Skin epidermis (tissue), 12 donors: Measurements from ENCODE around the gene TUBG2.
"Not testable (repeated sequence)": the region's sequence is repeated elsewhere in the genome, so short reads cannot be mapped to it uniquely, and the experiment has no call there.

Source experiments
- H3K27ac ChIP-seq, 21 experiments: fragments of 200-600 bp; sonication (generic) in 11 of 21; one replicate each; pipeline ENCODE4 v1.5.0; 2020; ENCODE audit warnings: mild to moderate bottlenecking in 3 of 21, inconsistent platforms in 2 of 21, moderate library complexity in 2 of 21
- H3K4me3 ChIP-seq, 7 experiments: fragments of 200-600 bp; sonication (generic) in 2 of 7; one replicate each; pipeline ENCODE4 v1.5.0; 2020; ENCODE audit warnings: inconsistent platforms in 2 of 7, mild to moderate bottlenecking in 2 of 7, moderate library complexity in 1 of 7

TUBG2 gene

DNA sequence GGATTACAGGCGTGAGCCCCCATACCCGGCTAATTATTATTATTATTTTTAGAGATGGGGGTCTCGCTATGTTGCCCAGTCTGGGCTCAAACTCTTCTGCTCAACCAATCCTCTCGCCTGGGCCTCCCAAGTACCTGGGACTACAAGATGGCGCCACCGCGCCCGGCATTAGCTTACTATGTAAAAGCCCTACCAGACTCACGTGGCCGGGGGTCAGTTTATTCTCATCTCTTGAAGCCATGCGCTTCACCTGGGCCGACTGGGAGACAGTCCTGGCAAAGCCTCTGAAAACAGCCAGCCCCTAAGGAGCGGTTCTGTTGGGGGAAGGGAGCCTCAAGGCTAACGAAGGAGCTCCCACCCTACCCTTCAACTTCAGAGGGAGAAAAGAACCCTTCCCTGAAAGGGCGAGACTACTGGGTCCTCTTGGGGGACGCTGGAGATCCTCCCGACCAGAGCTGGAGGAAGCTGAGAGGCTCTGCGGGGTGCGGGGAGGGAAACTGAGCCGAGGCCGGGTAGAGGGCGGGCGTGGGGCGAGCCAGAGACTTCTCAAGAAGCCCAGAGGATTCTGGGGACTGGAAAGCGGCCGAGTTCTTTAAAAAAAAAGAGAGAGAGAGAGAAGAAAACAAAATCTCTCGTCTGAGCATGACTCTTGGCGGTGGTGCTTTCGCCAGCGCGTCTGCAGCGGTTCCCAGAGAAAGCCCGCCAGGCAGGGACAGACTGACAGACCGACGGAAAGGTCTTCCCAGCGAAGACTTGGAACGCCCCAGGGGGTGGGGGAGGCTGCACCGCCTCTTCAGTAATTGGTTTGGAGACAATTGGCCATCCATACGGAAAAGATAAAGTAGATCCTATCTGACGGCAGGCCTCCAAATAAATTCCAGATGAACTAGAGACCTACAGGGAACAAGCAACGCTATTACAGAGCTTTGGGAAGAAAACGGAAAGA, 5.6 kb upstream of the TUBG2 start:
- peak overlapping the region in 6 of 7 experiments; percentile 4 to 34 (median 20) for H3K4me3 ChIP-seq
- H3K27ac ChIP-seq, result peak overlapping the region in 20 of 21 experiments; percentile 38 to 88 (median 75)

DNA sequence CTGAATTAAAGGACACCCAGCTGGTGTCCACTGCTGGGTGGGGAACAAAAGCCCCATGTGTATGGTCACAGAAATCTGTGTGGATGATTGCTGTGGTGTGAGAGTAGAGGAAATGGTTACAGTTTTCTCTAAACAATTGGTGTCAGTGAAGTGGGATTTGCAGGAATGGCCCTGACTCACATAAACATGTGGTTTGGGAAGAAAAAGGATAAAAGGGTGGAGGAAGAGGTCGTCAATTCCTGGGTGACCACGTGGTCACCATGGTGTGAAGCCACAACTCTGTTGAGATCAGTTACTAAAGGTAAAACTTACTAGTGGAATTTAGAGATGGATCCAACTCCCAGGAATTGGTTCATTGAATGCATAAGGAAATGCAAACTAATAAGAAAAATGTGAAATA, 3.6 kb upstream of the TUBG2 start:
- H3K27ac ChIP-seq, result peak overlapping the region in 1 of 21 experiments; percentile 49
- no peak overlapping the region for H3K4me3 ChIP-seq

DNA sequence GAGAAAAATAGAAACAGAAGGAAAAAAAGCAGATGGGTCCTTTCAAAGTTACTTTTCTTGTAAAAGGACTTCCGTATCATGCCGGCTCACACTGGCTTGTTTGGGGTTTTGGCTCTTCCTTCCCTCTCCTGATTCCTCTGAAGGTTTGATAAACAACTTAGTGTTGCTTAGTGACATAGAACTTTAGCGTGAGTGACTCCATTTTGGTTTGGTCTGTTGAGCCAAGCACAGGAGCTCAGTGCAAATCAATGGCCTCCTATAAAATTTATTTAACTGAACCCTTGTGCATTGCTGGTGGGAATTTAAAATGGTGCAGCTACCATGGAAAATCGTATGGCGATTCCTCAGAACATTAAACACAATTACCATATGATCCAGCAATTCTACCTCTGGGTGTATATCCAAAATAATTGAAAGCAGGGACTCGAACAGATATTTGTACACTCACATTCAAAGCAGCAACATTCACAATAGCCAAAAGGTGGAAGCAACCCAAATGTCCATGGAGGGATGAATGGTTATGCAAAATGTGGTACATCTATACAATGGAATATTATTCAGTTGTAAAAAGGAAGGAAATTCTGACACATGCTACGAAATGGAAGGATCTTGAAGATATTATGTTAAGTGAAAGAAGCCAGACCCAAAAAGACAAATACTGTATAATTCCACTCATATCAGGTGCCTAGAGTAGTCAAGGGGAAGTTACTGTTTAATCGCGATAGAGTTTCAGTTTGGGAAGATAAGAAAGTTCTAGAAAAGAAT, 1.1 kb upstream of the TUBG2 start:
- no peak overlapping the region for H3K4me3 ChIP-seq
- peak overlapping the region in 1 of 21 experiments; percentile 81 for H3K27ac ChIP-seq

DNA sequence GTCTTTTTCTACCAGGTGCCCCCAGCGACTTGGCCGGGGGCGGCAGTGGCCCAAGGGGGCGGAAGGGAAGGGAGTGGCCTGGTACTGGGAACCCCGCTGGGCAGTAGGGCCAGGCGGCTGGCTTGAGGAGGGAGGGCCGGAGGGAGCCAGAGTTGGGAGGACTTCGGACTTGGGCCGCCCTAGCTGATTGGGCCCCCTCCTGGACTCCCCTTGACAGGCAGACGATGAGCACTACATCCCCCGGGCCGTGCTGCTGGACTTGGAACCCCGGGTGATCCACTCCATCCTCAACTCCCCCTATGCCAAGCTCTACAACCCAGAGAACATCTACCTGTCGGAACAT, 819 bp downstream of the TUBG2 start:
- H3K27ac ChIP-seq, result peak overlapping the region in 13 of 21 experiments; percentile 12 to 84 (median 76)
- peak overlapping the region; percentile 44 to 76 (median 57) for H3K4me3 ChIP-seq

DNA sequence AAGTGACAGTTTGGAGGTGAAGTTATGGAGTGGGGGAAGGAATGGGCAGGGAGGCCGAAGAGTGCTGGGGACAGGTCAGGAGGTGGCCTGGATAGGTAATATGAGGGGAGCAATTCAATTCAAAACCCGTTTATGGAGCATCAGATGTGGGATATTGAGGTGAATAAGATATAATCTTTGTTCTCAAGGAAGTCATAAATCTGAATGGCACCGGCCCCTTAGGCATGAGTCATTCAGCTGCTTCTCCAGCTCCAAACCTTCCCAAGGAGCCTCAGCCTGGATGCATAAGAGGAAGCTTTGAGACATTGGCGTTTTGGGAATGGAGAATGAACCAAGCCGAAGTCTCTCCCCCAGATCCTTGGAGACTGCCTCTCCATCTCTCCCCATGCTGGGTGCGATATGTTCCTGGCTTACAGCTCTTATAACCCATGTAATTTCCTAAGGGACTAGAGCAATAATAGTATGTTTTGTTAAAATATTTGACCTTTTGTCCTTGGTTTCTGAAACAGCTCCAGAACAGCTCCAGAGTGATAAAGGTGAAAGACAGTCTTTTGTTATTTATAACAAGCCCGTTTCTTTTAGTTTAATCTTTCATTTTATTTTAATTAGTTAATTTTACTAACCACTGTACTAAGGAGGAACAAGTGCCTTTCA, 1.7 kb downstream of the TUBG2 start:
- Histone ChIP-seq H3K27ac (peak overlapping the region in 3 of 21 experiments; percentile 11 to 39 (median 22)), H3K4me3 (no peak overlapping the region)

DNA sequence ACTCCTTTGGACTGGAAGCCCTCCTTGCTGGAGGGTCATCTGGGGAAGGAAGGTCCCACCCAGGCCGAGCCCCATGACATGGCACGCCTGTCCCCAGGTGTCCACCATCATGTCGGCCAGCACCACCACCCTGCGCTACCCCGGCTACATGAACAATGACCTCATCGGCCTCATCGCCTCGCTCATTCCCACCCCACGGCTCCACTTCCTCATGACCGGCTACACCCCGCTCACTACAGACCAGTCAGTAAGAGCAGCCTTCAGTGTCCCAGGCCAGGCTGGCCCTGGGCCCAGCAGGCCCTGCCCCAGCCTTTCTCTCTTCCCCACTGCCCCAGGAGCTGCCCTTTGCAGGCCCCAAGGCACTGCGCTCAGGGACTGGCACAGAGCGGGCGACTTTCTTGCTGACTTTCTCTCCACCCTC, 6.5 kb downstream of the TUBG2 start:
- Histone ChIP-seq H3K4me3 (no peak overlapping the region), H3K27ac (no peak overlapping the region)

DNA sequence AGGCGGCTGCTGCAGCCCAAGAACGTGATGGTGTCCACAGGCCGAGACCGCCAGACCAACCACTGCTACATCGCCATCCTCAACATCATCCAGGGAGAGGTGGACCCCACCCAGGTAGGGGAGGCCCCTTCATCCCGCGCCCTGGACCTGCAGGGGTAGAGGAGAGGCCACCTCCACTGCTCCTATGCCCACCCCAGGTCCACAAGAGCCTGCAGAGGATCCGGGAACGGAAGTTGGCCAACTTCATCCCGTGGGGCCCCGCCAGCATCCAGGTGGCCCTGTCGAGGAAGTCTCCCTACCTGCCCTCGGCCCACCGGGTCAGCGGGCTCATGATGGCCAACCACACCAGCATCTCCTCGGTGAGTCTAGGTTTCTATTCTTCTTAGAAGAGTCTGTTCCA, 7.0 kb downstream of the TUBG2 start:
- H3K27ac ChIP-seq, result peak overlapping the region in 1 of 21 experiments; percentile 1
- H3K4me3 ChIP-seq, result not testable (repeated sequence)

DNA sequence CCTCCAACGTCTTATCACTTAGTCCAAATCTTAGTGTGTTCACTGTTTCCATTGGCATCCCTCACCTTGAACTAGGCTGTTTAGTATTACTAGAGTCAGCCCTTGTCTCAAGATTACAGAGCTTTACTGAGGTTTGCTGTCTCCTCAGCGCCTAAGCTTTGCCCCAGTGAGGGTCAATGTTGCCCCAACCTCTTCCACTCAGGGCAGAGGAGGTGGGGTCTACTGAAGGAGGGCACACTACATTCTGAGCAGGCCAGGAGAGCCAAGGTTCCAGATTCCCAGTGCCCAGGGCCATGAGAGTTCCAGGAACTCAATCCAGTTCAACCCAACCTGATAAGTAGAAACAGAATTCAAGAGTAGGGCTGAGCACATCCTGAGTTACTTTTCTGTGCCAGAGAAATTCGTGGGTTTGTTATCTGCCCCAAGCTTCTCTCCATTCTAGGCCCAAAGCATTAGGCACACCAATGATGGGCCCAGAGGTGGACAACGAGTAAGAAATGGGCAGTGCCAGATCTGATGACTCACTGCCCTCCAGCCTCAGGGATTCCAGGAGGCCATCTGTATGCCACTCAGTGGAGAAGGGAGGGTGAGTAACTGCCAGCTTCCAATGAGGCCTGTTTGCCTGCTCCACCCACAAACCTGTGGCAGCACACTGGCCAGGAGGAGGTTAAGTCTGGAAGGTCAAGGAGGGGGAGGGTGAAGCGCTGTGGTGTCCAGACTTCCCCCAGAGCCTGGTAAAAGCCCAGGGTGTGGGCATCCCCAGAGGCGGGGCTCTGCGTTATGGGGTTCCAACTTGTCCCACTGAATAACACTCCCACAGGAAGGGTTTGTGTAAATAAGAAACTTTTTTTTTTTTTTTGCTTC, 8.2 kb downstream of the TUBG2 start:
- no peak overlapping the region for H3K4me3 ChIP-seq
- peak overlapping the region in 12 of 21 experiments; percentile 1 to 69 (median 48) for H3K27ac ChIP-seq

DNA sequence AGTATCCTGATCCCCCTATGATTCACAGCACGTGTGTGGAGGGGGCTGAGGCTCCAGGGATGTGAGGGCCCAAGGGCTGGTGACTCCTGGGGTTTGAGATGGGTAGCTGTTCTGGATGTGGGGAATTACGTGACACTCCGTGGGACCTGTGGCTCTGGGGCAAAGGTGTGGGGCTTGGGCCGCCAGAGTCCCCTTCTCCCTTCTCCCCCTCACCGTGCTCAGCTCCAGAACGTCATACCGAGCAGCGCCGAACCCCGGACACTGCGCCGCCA, 10.6 kb downstream of the TUBG2 start:
- Histone ChIP-seq H3K4me3 (peak overlapping the region in 1 of 7 experiments; percentile 13), H3K27ac (peak overlapping the region in 1 of 21 experiments; percentile 43)

DNA sequence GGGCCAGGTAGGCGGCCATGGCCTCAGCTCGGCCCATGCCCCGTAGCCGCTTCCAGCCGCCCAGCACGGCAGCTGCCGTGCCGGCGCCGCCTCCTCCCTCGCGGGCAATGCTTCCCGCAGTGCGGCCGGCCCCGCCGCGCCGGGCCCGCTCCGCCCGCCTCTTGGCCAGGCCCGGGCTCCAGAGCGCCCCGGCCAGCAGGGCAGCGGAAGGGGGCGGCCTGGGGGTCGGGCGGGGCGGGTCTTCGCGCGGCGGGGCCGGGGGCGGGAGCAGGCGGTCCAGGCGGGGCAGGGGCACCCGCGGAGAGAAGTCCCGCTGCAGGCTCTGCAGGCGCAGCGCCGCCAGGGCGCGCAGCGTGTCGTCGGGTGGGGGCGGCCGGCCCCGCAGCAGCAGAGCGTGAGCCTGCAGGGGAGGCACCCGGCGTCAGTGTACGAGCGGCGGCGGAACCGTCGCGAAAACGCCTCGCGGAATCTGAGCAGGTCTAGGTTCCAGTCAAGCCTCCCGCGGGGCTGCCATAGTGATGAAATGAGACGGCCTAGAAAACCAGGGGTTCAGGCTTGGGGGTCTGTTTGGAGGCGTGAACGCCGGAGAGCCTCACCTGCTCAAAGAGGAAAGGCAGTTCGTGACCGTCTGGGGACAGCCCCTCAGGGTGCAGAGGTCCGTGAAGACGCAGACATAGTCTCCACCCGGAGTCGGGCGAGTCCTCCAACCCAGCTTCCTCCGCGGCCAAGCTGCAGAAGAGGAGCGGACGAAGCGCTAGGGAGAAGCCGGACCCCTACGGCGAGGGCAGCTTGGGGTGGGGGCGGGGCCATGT, 11.1 kb downstream of the TUBG2 start:
- H3K4me3 ChIP-seq, result peak overlapping the region in 1 of 7 experiments; percentile 13
- peak overlapping the region in 1 of 21 experiments; percentile 43 for H3K27ac ChIP-seq

DNA sequence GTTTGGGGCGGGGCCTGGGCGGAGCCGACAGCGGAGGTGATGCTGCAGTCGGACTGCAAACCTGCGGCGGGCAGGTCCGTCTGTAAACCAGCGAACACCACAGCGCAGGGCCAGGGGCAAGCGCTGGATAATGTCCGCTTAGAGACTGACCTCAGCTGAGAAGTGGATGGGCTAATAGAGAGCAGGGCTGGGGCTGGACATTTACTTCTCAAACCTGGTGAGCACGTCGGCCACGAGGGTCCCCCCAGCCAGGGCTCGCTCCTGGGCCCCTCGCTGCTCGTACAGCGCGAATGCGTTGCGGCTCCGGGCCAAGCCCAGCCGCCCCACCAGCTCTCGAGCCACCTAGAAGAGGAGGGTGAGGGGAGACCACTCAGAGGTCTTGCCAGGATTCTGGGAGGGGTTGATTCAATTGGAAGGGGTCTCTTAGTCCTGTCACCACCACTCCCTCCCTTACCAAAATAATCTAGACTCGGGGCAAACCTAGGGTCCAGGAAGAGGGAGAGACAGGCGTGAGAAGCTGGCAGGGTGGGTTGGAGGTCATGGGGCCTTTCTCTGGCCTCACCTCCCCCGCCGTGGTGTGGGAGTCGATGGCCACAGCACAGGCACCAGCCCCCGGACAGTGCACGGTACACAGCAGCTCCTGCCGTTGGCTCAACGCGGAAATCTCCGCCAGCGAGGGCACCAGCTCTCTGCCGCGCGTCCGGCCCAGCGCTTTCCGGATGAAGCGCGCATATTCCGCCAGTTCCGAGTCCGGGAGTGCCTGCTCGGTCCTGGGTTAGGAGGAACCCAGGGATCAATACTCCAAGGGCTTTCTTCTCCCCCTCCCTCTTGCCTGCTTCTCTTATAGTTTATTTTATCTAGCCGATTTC, 11.9 kb downstream of the TUBG2 start:
- H3K27ac ChIP-seq, result peak overlapping the region in 2 of 21 experiments; percentile 19 to 30
- H3K4me3 ChIP-seq, result no peak overlapping the region

DNA sequence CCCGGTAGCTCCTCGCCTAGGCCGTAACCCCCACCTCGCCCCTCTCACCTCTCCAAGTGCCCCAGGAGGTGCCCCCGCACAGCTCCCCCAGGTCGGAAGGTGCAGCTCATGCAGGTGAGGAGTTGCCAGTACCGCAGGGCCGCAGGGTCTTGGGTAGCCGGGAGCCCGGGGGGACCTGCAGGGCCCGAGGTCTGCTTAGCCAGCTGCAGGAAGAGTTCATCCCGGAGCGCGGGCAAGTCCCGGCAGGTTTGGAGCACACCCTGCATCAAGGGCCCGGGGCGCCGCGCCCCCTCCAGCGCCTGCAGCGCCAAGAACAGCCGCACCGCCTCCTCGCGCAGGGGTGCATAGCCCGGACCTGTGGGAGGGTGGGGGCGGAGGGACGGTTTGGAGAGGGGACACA, 13.0 kb downstream of the TUBG2 start:
- peak overlapping the region in 5 of 21 experiments; percentile 6 to 44 (median 30) for H3K27ac ChIP-seq

DNA sequence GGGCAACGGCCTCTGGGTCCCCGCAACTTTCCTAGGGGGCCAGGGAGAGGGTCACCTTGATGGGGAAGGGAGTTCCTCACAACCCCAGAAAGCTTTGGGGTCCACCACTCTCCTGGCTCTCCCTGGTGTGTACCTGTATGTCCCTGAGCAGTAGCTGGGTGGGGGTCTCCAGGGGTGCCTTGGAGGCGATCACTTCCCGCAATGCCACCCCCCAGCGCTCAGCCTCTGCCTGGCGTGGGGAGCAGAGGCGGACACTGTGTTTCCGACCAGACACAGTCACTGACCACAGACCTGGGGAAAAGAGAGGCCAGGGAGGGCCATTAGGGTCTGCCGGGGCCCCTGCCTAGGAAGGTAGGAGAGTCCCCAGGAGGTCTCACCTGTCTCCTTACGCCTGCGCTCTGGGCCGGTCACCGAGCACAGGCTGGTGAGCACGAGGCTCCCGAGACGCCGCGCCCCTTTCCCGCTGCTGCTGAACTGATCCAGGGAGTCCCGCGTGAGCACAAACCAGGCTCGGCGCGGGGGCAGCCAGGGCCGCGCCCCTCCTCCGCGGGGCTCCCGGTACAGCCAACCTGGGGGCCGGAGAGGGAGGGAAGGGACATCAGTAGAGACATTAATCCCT, 14.3 kb downstream of the TUBG2 start:
- H3K27ac ChIP-seq, result peak overlapping the region in 14 of 21 experiments; percentile 24 to 98 (median 84)
- peak overlapping the region in 6 of 7 experiments; percentile 14 to 94 (median 74) for H3K4me3 ChIP-seq

More for the DNA sequence above, 13.0 kb downstream of the TUBG2 start:
- H3K4me3 ChIP-seq, result peak overlapping the region in 1 of 7 experiments; percentile 0

DNA sequence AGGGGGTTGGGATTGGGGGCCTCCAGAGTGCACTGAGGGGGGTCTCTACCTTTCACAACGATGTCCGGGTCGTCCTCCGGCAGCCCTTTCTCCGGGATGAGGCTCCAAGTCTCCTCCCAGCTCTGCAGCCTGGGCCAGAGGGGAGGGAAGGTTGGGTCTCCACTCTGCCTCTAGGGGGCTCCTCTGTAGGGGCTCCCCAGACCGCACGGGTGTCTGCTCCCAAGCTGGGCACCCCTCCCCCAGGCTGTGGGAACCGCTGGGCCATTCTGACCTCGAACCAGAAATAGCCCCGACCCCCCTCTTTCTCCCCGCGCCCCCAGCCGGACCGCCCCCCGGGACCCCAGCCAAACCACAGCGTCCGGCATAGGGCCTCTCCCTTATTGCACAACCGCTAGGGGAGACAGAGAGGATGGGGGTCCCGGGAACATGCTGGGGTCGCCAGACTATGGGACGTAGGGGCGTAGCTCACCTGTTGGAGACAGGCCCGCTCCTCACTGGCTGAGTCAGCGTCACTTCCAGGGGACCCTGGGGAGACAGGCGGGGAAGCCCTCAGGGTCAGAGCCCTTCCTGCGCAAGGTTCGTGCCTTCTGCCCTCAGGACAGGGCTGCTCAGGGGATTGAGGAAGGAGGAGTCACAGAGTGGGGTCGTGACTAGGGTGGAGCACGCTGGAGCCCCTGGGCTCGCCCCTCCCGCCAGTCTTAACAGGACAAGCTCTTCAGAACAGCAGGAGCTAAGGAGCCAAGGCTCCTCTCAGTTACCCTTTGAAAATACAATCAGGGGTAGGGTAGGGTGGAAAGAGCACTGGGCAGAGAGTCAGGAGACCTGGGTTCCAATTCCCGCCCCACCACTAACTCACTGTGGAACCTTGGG, 15.0 kb downstream of the TUBG2 start:
- Histone ChIP-seq H3K4me3 (peak overlapping the region; percentile 14 to 94 (median 69)), H3K27ac (peak overlapping the region in 18 of 21 experiments; percentile 6 to 98 (median 82))

DNA sequence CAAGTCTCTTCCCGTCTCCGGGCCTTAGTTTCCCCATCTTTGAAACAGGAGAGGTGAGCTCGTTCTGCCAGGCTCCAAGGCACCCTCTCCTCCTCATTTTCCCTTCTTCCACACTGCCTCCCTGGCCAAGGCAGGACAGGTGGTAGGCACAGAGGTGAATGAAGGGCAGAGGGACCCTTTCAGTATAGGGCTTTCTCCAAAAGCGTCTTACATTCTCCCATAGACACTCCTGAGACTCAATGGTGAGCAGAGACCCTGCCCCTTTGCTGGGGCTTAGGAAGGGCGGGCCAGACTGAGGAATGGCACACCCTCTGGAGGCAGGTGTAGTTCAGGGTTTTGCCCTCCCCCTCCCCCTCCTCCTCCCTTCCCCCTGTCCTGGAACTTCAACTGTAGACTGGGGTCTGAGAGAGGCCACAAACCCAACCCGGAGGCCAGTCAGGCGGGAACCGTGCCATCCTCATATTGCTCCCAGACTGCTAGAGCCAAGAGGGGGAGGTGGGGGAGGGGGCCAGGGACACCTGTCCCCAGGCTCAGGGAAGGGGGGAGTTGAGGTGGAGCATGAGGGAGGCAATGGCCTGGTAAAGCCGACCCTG, 15.8 kb downstream of the TUBG2 start:
- H3K27ac ChIP-seq, result peak overlapping the region in 19 of 21 experiments; percentile 29 to 98 (median 84)

More for the DNA sequence above, 15.8 kb downstream of the TUBG2 start:
- peak overlapping the region; percentile 57 to 94 (median 75) for H3K4me3 ChIP-seq
